Peyer's patch (tissue), 4 donors: ENCODE data around the gene KLHL17.

ENCODE experiments used
- POLR2A ChIP-seq, 2 donors: fragments of 450-650 bp; IDR thresholded peaks; one replicate each; pipeline ENCODE4 v1.5.1; 2017; ENCODE audit warnings: antibody characterized with exemption in 2 of 2, mild to moderate bottlenecking in 2 of 2, moderate library complexity in 2 of 2
- TF ChIP-seq, protein P1 (sequence below), 6 experiments: fragments of 450-650 bp in 4 of 6; fragments of 200-600 bp in 2 of 6; sonication (generic) in 1 of 6; IDR thresholded peaks; one replicate each; pipeline ENCODE4 v1.5.1; 2017 to 2019; ENCODE audit warnings: antibody characterized with exemption in 6 of 6, mild to moderate bottlenecking in 3 of 6, moderate library complexity in 1 of 6

DNA sequence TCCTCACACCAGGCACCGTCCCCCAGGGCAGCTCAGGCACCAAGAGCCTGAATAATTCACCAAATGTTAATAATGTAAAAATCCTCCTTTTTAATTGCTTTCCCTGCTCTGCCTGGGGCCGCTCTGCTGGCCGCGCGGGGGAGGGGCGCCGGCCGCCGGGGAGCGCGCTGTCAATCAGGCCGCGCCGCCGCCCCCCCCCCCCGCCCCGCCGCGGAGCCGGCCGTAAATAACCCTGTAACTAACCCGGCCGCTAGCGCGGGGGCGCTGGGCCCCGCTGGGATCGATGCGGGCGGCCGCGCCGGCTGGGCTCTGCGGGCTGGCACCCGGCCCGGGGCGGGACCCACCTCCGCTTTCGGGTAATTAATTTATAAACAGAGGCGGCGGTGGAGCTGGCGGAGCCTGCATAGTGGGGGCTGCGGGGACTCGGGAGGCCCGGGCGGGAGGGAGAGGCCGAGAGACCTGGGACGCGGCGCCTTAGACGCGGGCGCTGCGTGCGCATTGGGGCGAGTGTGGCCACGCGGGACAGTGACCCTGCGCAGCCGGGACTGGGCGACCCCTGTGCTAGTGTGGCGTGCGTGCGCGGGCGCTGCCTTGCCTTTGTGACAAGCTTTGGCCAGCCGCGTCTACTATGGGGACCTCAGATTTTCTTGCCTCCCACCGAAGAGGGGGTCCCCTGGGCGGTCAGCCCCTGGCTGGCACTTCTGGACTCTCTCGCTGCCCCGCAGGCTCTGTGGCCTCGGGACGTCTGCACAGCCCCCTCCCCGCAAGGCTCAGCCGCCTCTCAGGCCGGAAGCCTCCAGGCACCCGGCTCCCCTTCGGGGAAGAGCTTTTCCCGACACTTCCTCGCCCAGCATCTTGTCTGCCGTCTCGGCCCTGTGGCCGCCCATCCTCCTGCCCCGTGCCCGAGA lies 20.0 kb upstream of the KLHL17 start:
- TF ChIP-seq, protein P1, sequence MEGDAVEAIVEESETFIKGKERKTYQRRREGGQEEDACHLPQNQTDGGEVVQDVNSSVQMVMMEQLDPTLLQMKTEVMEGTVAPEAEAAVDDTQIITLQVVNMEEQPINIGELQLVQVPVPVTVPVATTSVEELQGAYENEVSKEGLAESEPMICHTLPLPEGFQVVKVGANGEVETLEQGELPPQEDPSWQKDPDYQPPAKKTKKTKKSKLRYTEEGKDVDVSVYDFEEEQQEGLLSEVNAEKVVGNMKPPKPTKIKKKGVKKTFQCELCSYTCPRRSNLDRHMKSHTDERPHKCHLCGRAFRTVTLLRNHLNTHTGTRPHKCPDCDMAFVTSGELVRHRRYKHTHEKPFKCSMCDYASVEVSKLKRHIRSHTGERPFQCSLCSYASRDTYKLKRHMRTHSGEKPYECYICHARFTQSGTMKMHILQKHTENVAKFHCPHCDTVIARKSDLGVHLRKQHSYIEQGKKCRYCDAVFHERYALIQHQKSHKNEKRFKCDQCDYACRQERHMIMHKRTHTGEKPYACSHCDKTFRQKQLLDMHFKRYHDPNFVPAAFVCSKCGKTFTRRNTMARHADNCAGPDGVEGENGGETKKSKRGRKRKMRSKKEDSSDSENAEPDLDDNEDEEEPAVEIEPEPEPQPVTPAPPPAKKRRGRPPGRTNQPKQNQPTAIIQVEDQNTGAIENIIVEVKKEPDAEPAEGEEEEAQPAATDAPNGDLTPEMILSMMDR (IDR thresholded peaks at IDR 0.05): no peak
- no peak for TF ChIP-seq POLR2A (IDR thresholded peaks at IDR 0.05)
